LoVo (cell line): ENCODE measurements around the gene EFHC1.
A peak's percentile ranks its signal among the peaks of the same experiment; 100 is the strongest.
"Not testable (repeated sequence)": the region's sequence is repeated elsewhere in the genome, so short reads cannot be mapped to it uniquely, and the experiment has no call there.

ENCODE experiments used
- DNase-seq: peaks from one replicate; pipeline ENCODE4 v3.0.0-alpha.2; 2016; ENCODE audit warnings: low spot score

EFHC1 gene, protein sequence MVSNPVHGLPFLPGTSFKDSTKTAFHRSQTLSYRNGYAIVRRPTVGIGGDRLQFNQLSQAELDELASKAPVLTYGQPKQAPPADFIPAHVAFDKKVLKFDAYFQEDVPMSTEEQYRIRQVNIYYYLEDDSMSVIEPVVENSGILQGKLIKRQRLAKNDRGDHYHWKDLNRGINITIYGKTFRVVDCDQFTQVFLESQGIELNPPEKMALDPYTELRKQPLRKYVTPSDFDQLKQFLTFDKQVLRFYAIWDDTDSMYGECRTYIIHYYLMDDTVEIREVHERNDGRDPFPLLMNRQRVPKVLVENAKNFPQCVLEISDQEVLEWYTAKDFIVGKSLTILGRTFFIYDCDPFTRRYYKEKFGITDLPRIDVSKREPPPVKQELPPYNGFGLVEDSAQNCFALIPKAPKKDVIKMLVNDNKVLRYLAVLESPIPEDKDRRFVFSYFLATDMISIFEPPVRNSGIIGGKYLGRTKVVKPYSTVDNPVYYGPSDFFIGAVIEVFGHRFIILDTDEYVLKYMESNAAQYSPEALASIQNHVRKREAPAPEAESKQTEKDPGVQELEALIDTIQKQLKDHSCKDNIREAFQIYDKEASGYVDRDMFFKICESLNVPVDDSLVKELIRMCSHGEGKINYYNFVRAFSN

DNA sequence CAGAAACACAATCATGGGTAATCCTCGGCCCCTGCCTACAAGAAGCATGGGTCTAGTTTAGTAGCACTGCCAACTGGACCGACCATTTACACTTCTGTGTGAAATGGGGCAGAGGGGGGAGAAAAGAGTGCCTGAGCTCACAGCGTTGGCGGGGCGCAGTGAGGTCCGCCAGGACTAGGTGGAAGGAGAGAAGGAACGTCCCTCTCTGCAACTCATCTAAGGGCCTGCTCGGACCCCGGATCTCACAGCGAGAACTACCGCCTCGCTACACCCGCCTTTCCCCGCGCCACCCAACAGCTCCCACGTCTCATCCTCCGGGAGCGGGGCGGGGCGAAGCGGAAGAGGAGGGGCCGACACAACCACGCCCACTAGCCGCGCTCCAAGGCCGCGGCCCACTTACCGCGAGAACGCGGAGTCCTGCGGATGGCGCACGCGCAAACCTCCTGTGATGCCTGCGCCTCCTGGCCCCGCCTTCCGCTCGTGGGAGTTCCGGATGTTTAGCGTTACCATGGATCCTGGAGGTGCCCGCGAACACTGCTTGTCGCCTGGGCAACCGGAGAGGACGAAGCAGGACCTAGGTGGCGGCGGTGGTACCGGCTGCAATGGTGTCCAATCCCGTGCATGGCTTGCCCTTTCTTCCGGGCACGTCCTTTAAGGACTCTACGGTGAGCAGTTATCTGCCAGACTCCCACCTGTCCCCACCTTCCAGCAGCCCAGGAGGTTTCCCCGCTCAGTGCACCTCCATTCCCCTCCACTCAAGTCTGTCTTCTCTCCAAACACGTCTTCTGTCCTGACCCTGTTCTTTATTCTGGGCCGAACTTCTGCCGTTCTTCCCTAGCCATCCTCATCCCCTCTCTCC is at the start of gene EFHC1:
Gene EFHC1 (plus strand): TSS at position 534 of the 859 bp plus-strand sequence. CDS start 69 bp downstream, at position 603.
- peak; percentile 100 for DNase-seq

DNA sequence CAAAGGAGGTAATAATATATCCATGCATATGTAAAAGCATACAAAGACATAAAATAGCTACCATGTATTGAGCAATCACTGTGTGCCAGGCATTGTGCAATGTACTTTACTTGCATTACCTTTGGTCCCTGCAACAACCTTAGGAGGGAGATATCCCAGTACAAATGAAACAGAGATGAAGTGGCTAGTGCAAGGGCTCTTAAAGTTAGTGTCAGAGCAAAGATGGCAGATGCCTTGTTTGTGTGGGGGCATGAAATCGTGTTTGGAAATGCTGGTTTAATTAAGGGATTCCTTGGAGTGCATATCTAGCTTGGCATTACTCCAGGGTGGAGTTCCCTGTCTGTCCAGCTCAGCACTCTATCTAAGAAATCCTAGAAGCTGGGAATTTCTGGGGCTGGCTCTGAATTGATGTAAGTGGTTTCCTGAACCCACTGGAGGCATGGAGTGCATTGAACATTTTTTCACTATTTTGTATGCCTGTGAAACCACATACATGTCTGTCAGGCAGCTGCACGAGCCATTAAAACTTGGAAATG is 48.4 kb upstream of the EFHC1 start:
- no peak for DNase-seq

DNA sequence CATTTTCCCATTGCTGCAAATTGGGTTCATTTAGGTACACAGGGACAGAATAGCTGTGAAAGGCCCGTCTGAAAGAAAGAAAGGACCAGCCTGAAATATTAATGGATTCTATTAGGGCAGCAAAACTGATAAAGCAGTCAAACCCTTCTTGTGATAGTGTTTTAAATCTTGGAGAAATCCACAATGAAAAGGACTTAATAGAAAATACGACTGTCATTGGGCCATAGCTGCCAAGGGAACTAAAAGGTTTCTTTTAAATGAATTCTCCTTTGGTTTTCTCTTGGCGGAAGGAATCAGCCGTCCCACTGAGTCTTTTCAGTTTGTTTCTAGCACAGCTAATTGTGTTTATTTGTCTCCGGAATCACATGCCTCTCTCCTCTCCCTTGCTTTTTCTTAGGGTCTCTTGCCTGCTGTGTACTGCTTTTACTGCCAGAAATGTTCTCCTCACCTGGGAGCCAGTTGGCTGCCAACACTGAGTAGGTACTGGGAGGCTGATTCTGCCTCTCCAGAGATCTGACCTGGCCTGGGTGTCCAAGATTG is 46.9 kb upstream of the EFHC1 start:
- no peak for DNase-seq

DNA sequence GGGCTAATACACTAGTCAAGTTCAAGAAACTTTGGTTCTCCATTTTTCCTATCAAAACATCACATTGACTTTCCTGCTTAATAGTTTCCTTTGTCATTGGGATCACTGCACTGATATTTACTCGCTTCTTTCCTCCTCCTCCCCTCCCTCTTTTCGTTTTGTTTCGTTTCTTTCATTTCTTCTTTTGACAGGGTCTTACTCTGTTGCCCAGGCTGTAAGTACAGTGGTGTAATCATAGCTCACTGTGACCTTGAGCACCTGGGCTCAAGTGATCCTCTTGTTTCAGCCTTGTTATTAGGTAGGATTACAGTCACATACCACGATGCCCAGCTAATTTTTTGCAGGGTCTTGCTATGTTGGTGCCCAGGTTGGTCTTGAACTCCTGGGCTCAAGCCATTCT is 45.9 kb upstream of the EFHC1 start:
- no peak for DNase-seq

DNA sequence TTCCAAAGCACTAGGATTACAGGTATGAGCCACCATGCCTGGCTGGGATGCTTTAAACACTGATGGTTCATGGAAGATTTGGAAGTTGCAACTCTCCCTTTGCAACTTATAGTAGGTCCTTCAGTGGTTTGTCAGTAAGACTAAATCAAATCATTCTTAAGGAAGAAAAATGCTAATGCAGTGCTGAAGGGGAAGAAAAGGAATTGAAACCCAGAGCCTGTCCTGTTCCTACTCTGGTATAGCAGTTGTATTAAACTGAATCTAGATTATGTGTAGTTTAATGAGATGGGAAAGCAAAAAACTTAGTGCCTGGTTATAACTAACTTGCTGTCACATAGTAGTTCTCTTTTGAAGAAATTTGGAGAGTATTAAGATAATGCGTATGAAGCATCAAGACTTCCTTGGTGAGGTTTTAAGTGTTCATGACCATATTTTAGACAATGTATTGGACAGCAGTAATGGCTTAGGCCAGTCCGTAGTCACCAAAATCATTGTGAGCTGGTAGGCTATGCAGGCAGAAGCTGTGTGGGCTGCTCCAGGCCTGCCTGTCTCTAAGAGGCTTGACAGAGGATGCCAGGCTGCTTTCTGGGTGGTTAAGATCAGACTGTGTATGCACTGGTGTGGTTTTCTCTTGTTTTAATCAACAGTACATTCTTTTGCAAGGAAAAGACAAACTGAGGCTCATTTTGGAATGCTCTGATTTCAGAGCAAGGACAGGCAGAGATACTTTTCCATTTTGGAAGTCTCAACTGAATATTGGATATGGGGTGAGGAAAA is 44.2 kb upstream of the EFHC1 start:
- no peak for DNase-seq

DNA sequence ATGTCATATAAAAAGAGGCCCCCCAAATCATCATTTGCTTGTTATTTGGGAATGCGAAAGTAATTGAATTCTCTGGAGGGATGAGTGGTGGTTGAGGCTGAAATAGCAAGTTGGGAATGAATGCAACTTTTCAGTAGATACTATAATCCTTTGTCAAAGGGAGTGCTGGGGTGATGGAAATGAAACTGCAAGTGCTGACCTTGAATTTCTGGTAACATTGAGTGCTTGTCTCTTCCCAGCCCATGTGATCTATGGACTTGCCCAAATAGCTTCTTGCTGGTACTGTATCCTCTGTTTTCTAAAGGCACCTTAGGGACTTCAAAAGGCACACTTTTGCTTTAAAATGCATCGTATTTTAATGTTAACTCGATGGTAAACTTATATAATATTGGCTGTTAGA is 43.4 kb upstream of the EFHC1 start:
- DNase-seq: no peak

DNA sequence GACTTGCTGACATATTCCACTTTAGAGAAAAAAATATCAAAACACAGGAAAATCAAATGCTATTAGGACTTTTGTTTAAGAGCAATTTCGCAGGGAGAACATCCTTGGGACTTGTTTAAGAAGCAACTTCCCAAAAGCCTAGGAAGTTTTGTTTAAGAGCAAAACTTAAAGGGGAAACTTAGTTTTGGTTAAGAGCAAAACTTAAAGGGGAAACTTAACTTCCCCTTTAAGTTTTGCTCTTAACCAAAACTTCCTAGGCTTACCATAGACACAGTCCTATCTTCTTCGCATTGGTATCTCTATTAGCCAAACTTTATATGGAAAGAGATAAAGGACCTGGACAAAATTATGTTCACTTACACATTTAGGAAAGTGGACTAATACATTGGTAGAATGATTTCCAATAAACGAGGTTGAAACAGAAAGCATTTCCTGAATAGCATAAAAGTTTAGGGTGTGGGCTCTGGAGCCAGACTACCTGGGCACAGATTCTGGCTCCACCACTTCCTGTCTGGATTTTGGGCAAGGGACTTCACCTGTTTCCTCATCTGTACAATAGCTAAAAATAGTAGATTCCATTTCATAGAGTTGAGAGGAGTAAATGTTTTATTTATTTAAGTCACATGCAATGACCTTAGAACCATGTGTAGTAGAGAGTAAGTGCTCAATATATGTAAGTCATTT is 42.5 kb upstream of the EFHC1 start:
- DNase-seq: no peak

DNA sequence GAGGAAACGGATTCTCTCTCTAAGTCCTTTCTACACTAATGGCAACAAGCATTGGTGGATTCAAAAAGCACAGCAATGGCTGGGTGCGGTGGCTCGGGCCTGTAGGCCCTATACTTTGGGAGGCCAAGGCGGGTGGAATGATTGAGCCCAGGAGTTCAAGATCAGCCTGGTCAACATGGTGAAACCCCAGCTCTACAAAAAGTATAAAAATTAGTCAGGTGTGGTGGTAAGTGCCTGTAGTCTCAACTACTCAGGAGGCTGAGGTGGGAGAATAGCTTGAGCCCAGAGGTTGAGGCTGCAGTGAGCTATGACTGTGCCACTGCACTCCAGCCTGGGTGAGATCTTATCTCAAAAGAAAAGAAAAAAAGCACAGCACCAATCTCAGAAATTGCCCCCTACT is 38.9 kb upstream of the EFHC1 start:
- DNase-seq: no peak

DNA sequence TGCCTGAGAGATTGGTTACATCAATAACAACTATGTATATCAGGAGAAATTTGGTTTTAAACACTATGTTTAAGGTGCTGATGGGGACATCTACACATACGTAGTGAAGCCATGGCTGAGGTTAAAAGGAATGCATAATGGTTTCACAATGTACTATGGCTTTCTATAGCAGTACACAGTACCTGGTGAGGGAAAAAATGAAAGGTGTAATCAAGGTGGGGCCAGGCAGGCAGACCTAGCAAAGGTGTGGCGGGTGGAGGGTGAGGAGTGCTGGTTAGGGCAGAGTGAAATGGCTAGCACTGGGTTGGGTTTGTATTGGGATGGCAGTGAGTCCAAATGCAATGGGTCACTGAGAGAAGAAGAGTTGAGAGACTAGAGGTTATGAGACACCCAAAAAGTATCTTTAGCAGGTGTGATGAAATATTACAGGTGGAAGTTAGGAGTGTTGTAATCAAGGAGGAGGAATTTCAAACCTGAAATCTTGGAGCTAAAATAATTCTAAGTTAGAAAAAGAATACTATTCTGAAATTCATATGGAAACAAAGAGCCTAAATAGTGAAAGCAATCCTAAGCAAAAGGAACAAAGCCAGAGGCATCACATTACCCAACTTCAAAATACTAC is 35.9 kb upstream of the EFHC1 start:
- DNase-seq: no peak

DNA sequence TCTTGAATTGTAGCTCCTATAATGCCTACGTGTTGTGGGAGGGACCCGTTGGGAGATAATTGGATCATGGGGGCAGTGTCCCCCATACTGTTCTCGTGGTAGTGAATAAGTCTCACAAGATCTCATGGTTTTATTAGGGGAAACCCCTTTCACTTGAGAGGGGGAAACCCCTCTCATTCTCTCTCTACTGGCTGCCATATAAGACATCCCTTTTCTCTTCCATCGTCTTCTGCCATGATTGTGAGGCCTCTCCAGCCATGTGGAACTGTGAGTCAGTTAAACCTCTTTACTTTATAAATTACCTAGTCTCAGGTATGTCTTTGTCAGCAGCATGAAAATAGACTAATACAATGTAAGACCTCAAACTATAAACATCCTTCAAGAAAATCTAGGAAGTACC is 35.1 kb upstream of the EFHC1 start:
- DNase-seq: no peak

DNA sequence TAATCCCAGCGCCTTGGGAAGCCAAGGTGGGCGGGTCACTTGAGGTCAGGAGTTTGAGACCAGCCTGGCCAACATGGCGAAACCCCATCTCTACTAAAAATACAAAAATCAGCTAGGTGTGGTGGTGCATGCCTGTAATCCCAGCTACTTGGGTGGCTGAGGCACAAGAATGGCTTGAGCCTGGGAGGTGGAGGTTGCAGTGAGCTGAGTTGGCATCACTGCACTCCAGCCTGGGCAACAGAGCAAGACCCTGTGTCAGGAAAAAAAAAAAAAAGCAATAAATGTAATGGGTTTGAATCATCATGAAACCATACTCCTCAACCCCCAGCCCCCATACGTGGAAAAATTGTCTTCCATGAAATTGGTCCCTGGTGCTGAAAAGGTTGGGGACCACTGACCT is 32.0 kb upstream of the EFHC1 start:
- not testable (repeated sequence) for DNase-seq

DNA sequence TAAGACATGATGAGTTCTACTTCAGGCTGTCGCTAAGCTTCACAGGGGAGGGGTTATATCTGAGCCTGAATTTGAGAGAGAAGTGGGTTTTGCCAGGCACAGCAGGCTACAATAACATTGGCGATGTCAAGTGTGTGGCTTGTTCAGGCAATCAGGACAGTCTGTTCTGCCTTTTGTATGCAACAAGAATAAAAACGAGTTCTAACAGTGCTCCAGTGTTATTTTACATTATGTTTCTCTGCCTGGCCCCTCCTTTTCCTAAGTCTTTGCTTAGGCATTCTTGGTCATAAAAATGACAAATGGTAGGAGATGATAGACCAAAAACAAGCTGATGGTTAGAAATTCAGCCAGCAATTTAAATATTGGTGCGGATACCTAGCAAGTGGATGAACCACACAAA is 31.4 kb upstream of the EFHC1 start:
- no peak for DNase-seq

DNA sequence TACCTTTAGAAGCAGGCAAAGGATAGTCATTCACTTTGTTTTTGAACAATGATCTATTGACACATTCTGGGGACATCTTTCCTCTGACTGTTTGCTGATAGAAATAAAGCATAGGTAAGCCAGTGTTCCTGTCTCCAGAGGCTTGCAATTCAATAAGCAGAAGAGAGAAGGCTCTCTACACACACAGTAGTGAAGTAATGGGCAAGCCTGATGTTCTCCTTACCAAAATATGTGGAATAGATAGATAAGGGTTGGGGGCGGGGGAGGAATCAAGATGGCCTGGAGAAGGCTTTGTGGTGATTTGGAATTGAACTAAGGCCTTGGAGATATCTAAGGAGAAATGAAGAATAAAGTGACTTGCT is 30.9 kb upstream of the EFHC1 start:
- no peak for DNase-seq

DNA sequence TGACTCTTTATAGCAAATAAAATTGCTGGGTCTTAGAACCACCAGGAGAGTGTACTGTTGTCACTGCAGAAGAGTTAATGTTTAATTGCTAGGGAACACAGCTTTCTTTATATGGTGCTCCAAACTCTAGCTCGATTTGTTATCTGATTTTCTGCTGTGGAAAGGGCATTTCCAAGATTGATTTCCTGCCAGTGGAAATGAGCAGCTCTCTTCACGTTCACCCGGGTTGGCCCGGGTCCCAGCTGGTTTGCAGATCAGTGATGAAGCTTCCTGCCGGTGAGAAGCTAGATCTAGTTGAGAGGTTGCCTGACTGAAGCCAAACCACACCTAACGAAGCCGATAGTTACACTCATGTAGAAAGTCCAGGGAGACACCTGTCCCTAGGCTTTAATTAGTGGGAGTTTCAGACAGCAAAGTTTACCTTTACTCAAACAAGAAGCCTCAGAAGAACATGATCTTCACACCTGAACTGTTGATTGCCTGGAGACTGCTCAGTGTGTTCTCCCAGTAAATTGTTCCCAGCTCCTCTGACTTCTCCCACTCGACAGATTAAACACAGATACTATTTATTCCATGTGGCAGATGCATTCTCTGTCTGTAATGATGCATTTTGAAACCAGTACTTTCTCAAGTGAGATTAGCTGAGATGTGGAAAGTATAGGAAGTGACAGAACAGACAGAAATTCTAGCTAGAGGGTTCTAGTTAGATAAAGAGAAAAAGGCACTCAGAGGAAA is 30.3 kb upstream of the EFHC1 start:
- peak; percentile 69 for DNase-seq

DNA sequence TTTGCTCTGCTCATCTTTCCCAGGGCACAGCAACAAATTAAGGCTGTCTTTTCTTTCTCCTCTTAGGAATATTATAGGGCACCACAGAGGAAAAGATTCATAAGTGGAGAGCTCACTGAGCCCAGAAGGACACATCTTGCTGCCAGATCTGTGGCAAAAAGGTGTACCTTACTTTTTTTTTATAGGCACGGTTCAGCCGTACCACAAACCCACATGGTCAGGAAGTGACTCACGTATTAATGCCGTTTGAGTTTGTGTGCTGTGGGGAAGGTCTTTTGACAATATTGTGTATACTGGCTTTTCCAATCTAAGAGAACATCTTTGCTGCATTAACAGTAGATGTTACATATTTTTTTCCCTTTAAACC is 29.8 kb upstream of the EFHC1 start:
- peak; percentile 75 for DNase-seq

DNA sequence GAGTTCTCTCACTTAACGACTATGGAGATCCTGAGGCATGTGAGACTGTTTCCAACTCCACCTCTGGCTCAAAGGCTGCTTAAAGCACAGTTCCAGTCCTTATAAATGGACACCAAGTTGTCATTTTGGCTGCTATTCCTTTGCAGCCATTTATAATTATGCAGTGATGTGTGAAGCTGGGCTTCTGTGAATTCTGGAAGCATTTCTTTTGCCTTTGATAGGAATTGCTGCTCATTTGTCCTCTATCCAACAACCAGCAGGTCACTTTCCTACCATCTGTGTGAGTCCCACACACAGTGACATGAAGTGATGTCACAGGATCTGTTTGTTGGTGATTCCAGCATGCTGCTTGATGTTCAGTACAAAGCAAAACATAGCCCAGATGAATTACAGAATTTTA is 28.5 kb upstream of the EFHC1 start:
- DNase-seq: no peak

DNA sequence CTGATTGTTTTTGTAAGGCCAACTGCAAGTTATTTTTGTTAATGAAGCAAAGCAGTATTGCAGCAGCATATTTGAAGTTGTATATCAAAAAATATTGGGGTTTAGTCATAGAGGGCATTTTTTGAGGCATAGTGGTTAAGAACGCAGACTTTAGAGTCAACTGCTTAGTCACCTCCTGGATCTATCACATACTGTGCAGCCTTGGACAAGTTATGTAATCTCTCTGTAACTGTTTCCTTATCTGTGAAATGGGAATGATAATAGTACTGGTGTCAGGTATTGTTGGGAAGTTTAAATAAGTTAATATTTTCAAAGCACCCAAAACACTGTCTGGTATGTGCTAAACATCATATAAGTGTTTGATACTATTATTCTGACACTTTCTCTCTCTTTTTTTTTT is 27.2 kb upstream of the EFHC1 start:
- DNase-seq: no peak

DNA sequence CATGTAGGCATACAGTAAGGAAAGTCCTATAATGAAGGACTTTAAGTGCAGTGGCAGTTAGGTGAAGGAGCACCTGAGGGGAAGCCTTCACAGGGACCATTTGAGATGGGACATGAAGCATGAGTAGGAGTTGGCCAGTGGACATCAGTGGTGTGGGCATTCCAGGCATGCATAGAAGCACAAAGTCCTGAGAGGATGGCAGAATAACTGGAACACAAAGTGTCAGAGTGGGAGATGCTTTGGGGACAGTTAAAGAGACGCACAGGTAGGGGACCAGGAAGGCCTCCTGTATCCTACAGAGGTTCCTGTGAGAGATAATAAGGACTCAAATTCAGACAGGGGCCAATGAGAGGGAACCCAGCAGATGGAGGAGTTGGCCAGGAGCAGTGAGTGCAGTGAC is 26.4 kb upstream of the EFHC1 start:
- no peak for DNase-seq

DNA sequence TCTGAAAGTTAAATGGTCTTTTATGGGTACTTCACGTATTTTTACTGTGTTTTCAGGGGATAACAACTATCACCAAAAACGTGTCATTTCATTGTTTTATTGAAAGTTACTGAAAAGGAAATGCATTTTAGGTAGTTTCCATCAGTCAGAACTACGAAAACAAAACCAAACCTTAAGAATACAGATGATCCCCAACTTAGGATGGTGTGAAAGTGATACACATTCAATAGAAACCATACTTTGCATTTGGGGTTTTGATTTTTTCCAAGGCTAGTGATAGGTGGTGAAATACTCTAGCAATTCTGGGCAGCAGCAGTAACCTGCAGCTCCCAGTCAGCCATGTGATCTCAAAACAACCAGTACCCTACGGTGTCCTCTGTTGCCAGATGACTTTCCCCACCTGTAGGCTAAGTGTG is 25.9 kb upstream of the EFHC1 start:
- DNase-seq: no peak

DNA sequence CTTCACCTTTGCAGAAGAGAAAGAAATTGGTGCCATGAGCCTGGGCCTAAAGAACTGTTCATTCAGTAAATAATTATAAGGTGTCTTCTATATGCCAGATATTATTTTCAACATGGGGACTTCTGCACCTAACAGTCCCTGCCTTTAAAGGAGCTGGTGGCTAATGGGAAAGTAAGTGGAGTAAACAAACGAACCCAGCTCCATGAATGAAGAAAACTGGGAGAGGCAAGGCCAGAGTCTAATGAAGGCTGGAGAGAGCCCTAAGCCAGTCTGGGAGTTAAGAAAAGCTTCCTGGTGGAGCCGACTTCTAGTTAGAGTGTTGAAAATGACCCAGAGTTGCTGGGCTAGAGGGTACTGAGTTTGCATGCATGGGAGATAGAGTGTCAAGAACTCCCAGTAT is 24.2 kb upstream of the EFHC1 start:
- no peak for DNase-seq
